Measurements from ENCODE around the gene DNAH1.
"Not testable (repeated sequence)": the region's sequence is repeated elsewhere in the genome, so short reads cannot be mapped to it uniquely, and the experiment has no call there.

The DNAH1 gene

GRCh38 chr3:52331091-52331490 is 15.0 kb downstream of the DNAH1 start:
- no peak for FAIRE-seq

GRCh38 chr3:52331906-52332305 is 15.8 kb downstream of the DNAH1 start:
- FAIRE-seq (no peak), DNase-seq (ENCODE audit: insufficient read length, low spot score) (no peak)

More at GRCh38 chr3:52331091-52331490, 15.0 kb downstream of the DNAH1 start:
- DNase-seq (ENCODE audit: insufficient read length, low spot score), result no peak

GRCh38 chr3:52333869-52334557 is 17.9 kb downstream of the DNAH1 start:
- FAIRE-seq, result no peak
- no peak for DNase-seq (ENCODE audit: insufficient read length, low spot score)

- not testable (repeated sequence) for DNase-seq (ENCODE audit: insufficient read length, low spot score); FAIRE-seq
Measured at GRCh38 chr3:52338131-52338530, 22.0 kb downstream of the DNAH1 start.

DNA sequence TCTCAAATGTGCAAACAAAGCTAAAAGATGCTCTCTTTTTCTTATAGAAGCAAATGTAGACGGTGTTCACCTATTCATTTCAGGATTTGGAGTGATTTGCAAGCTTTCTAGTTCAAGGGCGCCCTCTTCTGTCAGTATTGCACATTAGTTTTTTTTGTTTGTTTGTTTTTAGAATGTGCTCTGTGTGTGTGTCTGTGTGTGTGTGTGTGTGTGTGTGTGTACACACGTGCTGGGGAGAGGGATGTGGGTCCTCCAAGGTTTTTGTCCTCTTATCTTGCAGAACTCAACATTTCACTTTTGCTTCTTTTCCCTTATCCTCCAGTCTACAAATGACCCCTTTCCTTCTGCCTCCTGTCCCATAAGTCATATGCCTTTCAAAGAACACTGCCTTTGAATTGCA is 23.5 kb downstream of the DNAH1 start:
- FAIRE-seq (peak; percentile 93), DNase-seq (ENCODE audit: insufficient read length, low spot score) (peak; percentile 49)

DNA sequence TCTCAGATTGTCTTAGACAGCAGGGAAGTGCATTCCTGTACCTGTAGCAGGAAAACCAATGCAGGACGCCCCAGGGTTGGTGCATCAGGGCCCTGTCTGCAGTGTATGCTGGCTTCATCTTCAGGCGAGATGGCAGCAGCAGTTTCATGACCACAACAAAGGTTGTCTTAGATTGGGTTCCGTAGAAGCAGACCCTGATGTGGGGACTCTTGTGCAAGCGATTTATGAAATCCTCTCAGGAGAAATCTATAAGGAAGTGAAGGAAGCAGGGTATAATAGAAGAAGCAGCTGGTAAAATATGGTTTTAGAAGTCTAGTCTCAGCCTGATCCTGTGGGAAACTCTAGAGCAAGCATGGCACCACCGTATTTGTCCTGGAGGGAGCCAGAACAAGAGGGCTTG is 25.0 kb downstream of the DNAH1 start:
- DNase-seq (ENCODE audit: insufficient read length, low spot score), result no peak
- FAIRE-seq, result no peak

GRCh38 chr3:52343946-52344600 is 28.0 kb downstream of the DNAH1 start:
- FAIRE-seq (no peak), DNase-seq (ENCODE audit: insufficient read length, low spot score) (no peak)

GRCh38 chr3:52345521-52346109 is 29.5 kb downstream of the DNAH1 start:
- no peak for DNase-seq (ENCODE audit: insufficient read length, low spot score)
- no peak for FAIRE-seq

DNA sequence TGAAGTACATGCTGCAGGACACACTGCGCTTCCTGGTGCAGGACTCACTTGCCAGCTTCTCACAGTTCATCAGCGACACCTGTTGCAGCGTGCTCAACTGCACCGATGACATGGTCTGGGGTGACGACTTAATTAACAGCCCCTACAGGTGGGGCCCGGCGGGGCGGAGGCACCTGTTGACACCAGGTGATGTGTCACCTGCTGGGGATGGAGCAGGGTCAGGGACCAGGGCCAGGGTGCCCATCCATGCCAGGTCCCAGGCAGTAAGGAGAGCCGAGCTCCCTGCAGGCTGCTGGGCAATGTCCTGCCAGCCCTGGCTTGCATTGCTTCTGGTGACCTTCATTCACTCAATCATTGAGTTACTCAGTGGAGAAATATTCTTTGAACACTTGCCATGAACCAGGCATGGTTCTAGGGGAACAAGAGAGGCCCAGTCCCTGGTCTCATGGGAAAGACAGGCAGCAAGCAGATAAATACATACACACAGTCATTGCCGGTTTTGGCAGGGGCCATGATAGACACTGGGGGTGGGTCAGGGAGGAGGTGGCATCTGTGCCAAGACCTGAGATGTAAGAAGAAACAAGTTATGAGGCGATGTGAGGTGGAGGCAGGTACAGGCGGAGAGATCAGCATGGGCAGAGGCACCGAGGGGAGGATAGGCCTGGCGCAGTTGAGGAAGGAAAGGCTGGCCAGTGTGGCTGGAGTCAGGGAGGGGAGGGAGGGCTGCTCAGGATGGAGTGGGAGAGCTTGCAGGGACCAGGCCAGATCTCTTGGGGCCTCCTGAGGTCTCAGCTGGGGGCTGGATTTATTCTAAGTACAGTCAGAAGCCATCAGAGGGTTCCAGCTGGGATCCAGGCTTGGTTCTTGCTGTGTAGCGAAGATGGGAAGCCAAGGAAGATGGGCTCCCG is 30.8 kb downstream of the DNAH1 start:
- FAIRE-seq (no peak), DNase-seq (ENCODE audit: insufficient read length, low spot score) (no peak)

DNA sequence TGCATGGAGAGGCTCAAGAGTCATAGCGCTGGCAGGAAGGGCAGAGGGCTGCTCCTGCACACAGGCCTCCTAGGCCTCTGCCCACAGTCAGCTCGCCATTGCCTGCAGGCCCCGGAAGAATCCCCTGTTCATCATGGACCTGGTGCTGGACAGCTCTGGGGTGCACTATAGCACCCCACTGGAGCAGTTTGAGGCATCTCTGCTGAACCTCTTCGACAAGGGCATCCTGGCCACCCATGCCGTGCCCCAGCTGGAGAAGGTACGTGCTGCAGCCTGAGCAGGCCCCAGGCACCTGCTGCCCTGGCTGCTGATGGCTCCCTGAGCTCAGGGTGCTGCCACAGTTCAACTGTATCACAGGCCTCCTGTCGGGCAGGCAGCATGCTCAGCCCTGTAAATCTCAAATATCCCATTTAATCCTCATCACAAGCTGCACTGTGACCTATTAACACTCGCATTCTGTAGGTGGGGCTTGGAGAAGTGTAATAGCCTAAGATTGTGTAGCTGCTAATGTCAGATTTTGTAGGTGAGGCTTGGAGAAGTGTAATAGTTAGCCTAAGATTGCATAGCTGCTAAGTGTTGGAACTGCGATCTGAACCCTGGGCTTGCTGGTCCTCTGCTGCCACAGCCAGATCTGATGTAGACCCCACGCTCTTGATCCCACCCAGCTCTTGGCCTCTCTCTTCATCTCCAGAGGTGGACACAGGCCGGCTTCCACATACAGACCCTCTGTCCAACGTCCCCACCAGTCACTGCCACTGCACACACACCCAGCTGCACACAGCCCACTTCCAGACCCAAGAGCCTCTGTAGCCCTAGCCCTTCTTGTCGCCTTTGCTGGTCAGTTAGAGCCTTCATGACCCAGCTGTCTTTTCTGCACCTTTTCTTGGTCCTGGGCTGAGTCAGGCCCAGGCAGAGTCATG is 31.9 kb downstream of the DNAH1 start:
- DNase-seq (ENCODE audit: insufficient read length, low spot score) (no peak), FAIRE-seq (no peak)

GRCh38 chr3:52349131-52349530 is 33.0 kb downstream of the DNAH1 start:
- FAIRE-seq, result no peak
- DNase-seq (ENCODE audit: insufficient read length, low spot score), result no peak

- no peak for DNase-seq (ENCODE audit: insufficient read length, low spot score)
- FAIRE-seq, result no peak
Measured at GRCh38 chr3:52349611-52350395, 33.7 kb downstream of the DNAH1 start.

DNA sequence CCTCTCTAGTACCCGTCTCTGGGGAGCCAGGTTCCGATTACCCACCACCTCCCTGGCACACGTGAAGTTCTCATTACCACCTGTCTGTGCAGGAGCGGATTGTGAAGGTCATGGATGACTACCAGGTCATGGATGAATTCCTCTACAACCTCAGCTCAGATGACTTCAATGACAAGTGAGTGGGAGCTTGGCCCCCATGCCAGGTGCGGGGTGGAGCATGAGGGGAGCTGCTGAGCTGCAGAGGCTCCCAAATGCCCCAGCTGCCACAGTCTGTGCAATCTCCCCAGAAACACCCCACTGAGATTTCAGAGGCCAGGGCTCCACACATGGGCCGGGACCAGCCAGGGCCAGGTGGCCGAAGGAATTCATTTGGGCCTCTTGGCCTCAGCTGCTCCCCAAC is 34.3 kb downstream of the DNAH1 start:
- FAIRE-seq (no peak), DNase-seq (ENCODE audit: insufficient read length, low spot score) (no peak)

GRCh38 chr3:52350981-52351761 is 35.1 kb downstream of the DNAH1 start:
- DNase-seq (ENCODE audit: insufficient read length, low spot score) (no peak), FAIRE-seq (no peak)

DNA sequence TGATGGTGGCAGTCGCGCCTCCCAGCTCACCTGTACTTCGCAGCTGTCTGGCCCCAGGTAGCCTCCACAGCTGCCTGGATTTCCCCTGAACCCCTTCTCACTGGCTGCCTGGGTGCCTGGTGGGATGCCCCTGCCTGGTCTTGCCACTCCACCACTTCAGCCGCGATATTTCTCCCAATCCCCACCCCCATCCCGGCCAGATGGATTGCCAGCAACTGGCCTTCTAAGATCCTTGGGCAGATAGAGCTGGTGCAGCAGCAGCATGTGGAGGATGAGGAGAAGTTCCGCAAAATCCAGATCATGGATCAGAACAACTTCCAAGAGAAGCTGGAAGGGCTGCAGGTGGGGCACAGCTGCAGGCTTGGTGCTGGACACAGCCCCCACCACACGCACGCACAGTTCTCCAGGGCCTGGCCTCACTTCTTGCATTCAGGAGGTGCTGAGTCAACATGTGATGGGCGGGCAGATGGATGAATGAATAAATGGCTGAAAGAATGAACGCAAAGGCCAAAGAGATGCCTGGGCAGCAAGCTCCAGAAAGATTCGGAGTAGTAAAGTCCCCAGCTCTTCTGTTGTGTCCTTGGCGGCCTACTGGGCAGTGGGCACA is 35.7 kb downstream of the DNAH1 start:
- FAIRE-seq (no peak), DNase-seq (ENCODE audit: insufficient read length, low spot score) (no peak)

DNA sequence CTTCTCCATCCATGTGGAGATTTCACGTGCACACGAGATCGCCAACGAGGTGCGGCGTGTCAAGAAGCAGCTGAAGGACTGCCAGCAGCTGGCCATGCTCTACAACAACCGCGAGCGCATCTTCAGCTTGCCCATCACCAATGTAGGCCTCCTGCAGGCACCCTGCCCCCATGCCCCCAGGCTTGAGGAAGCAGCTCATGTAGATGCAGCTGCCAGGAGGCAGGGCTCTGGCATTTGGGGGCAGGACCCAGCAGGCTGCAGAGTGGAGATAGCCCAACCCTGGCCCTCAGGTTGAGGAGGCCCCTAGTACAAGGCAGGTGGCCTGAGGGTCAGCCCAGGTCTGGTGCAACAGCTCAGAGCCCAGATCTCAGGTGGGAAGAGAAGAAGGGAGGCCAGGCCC is 36.4 kb downstream of the DNAH1 start:
- no peak for FAIRE-seq
- no peak for DNase-seq (ENCODE audit: insufficient read length, low spot score)

DNA sequence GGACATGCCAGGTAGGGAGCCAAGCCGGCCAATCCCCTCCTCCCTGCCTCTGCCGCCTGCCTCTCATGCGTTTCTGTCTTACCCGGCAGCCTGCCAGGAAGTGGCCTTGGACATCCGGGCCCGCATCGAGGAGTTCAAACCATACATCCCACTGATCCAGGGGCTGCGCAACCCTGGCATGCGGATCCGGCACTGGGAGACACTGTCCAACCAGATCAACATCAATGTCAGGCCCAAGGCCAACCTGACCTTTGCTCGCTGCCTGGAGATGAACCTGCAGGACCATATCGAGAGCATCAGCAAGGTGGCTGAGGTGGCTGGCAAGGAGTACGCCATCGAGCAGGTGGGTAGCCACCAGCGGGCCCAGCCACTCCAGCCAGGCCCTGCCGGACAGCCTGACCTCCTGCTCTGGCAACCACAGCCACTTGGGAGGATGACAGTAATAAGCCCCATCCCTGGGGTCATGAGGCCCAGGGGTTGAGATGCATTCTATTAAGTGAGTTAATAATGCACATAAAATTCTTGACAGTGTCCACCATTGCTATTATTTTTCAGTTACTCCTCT is 37.3 kb downstream of the DNAH1 start:
- DNase-seq (ENCODE audit: insufficient read length, low spot score), result no peak
- FAIRE-seq, result no peak

DNA sequence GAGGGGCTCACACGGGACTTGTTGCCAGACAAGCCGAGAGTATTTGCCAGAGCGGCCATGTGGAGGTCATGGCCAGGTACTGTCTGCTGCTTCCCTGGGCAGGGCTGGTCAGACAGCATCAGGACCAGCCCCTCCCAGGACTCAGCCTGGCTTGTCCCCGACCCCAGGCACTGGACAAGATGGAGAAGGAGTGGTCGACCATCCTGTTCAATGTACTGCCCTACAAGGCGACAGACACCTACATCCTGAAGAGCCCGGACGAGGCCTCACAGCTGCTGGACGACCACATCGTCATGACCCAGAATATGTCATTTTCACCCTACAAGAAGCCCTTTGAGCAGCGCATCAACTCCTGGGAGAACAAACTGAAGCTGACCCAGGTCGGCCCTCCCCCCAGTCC is 38.6 kb downstream of the DNAH1 start:
- no peak for FAIRE-seq
- no peak for DNase-seq (ENCODE audit: insufficient read length, low spot score)
